Fibroblast of pulmonary artery (primary cell): Measurements from ENCODE around the gene TRIP13.

Experiments used
- DNase-seq: peaks from one replicate; pipeline ENCODE4 v3.0.0-alpha.2; 2010; ENCODE audit warnings: low read depth
- H3K4me3 ChIP-seq: replicated peaks from 2 replicates; pipeline ENCODE4 v1.5.1; 2011; ENCODE audit warnings: low read depth, mild to moderate bottlenecking, control low read depth, low read length, moderate library complexity
- CTCF ChIP-seq: IDR thresholded peaks from 2 replicates; pipeline ENCODE4 v1.5.1; 2011; ENCODE audit warnings: mild to moderate bottlenecking, control low read depth, low read length, inconsistent platforms; ENCODE audit errors: missing control alignments

Gene TRIP13

GRCh38 chr5:882253-883183 lies 10.2 kb upstream of the TRIP13 start:
- H3K4me3 ChIP-seq: no peak overlapping the region
- no peak for DNase-seq
- no peak for TF ChIP-seq CTCF

- H3K4me3 ChIP-seq: no peak overlapping the region
- no peak for DNase-seq
- no peak for TF ChIP-seq CTCF
Observed at GRCh38 chr5:883475-884181, 9.1 kb upstream of the TRIP13 start.

- TF ChIP-seq CTCF: no peak
- no peak overlapping the region for H3K4me3 ChIP-seq
- DNase-seq: no peak
Observed at GRCh38 chr5:884345-885126, 8.1 kb upstream of the TRIP13 start.

- H3K4me3 ChIP-seq: no peak overlapping the region
- no peak for TF ChIP-seq CTCF
- DNase-seq: no peak
Observed at GRCh38 chr5:885127-885442, 7.6 kb upstream of the TRIP13 start.

GRCh38 chr5:885529-885928 lies 7.2 kb upstream of the TRIP13 start:
- DNase-seq: no peak
- no peak for TF ChIP-seq CTCF
- no peak overlapping the region for H3K4me3 ChIP-seq

GRCh38 chr5:886036-886435 lies 6.6 kb upstream of the TRIP13 start:
- H3K4me3 ChIP-seq: no peak overlapping the region
- no peak for TF ChIP-seq CTCF
- no peak for DNase-seq
